ENCODE data around the gene SGMS2.
"Not testable (repeated sequence)": the region's sequence is repeated elsewhere in the genome, so short reads cannot be mapped to it uniquely, and the experiment has no call there.

Gene SGMS2

DNA sequence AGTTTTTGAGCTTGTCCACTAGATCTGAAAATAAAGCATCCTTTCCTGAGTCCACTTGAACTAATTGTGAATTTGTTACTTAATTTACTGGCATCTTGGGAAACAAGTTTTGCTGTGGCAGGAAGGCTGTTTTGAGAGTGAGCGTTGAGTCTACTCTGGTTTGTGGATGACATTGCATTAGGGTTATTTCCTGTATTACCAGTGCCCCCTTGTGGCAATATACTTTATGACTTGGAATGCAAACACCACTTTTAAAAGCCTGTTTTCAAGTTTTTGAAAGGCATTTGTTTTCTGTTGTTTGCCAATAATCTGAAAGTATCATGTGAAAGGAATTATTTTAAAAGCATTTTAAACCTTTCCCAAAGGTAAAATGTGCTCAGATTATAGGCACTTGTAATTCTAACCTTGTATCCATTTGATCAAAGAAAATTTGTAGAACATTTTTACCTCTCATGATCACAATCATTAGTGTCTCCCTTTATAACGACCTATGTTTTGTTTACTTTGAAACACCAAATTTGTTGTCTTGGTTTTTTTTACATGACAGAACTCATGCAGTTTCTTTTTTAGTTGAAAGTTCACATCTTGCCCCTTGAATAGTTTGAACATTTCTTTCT, 88.7 kb downstream of the SGMS2 start:
- peak; percentile 24 for DNase-seq (ENCODE audit: low read depth)

DNA sequence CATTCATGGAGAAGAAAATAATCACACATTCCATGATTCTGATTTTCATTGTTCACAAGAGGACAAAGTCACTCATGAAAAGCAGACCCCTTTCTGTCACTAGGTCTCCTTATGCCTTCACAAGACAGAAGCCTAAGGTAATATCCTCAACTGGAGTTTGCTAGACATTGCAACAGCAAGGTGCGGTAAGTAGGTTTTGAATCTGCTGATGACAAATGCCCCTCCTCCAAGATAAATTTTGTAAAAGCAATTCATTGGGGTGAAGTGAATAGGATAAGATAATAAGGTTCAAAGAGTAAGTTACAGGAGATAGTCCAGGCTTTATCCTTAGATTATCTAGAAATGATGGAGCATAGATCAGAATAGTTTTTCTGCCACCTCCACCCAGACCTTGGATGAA, 90.5 kb downstream of the SGMS2 start:
- DNase-seq (ENCODE audit: low read depth): no peak

DNA sequence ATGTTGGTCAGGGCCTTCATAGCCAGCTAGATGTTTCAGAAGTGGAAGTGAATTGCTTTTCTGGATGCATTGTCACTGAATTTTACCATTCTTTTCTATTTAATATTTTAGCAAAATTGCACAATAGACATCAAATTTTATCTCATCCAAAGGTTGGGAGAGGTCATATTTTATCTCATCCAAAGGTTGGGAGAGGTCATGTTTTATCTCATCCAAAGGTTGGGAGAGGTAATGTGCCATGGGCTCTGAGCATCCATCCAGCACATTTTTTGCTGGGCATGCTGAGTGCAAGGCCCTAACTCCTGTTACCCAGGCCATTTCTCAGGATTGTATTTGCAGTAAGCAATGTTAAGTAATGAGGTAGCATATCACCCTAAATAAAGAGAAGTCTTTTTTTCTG, 91.9 kb downstream of the SGMS2 start:
- no peak for DNase-seq (ENCODE audit: low read depth)

DNA sequence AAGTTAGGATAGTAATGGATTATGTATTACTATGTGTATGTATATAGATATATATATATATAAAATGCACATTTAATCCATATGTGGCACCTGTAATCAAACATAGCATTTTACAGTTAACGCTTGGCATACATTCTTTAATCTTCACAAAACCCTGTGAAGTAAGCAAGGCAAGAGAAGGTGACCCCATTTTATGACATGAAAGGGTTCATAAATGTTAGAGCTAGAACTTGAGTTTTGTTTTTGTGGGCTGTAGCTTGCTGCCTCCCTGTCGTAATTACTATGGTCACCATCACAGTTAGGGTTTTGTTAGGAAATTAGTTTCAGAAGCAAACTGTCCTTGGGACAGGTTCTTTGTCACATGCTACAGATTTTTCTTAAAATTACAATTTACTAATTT, 92.8 kb downstream of the SGMS2 start:
- no peak for DNase-seq (ENCODE audit: low read depth)

DNA sequence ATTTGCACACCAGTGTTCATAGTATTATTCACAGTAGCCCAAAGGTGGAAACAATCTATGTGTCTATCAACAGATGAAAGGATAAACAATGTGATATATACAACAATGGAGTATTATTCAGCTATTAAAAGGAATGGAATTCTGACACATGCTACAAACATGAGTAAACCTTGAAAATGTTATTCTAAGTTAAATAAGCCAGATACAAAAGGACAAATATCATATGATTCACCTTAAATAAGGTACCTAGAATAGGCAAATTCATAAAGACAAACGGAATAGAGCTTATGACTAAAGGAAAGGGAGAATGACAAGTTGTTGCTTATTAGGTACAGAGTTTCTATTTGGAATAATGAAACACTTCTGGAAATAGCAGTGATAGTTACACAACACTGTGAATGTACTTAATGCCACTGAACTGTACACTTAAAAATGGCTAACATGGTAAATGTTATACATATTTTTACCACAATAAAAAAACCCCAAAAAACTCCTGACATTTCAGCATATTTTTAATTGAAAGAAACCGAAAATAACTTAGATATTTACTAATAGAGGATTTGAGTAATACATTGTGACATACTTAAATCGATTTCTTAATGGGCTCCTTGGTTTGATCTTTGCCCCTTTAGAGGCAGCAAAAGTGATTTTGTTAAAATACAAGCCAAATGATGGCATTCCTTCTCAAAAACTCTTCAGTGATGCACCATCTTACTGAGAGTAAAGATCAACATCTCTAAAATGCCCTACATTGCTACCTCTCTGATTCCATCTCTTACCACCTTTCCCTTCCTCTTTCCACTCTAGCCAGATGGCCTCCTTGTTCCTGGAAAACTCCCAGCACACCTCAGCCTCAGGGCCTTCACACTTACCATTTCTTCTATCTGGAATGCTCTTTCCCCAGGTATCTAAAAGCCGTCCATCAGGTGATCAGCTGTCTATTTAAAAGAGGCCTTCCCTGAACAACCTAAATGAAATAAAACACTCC, 98.0 kb downstream of the SGMS2 start:
- DNase-seq (ENCODE audit: low read depth): no peak

DNA sequence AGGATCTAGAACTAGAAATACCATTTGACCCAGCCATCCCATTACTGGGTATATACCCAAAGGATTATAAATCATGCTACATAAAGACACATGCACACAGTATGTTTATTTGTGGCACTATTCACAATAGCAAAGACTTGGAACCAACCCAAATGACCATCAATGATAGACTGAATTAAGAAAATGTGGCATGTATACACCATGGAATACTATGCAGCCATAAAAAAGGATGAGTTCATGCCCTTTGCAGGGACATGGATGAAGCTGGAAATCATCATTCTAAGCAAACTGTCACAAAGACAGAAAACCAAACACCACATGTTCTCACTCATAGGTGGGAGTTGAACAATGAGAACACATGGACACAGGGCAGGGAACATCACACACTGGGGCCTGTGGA, 101.0 kb downstream of the SGMS2 start:
- not testable (repeated sequence) for DNase-seq (ENCODE audit: low read depth)

DNA sequence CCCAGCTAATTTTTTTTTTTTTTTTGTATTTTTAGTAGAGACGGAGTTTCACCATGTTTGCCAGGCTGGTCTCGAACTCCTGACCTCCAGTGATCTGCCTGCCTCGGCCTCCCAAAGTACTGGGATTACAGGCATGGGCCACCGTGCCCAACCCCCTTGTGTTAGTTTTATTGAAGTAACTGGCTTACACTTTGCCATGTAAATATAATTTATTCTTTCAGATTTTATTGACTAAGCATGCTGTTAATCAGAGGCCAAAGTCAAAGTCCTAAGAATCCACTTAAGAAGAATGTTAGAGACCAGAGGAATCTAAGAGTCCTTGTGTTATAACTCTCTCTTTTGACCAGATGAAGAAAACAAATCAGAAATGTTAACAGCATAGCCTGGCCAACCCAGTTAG, 102.1 kb downstream of the SGMS2 start:
- not testable (repeated sequence) for DNase-seq (ENCODE audit: low read depth)

DNA sequence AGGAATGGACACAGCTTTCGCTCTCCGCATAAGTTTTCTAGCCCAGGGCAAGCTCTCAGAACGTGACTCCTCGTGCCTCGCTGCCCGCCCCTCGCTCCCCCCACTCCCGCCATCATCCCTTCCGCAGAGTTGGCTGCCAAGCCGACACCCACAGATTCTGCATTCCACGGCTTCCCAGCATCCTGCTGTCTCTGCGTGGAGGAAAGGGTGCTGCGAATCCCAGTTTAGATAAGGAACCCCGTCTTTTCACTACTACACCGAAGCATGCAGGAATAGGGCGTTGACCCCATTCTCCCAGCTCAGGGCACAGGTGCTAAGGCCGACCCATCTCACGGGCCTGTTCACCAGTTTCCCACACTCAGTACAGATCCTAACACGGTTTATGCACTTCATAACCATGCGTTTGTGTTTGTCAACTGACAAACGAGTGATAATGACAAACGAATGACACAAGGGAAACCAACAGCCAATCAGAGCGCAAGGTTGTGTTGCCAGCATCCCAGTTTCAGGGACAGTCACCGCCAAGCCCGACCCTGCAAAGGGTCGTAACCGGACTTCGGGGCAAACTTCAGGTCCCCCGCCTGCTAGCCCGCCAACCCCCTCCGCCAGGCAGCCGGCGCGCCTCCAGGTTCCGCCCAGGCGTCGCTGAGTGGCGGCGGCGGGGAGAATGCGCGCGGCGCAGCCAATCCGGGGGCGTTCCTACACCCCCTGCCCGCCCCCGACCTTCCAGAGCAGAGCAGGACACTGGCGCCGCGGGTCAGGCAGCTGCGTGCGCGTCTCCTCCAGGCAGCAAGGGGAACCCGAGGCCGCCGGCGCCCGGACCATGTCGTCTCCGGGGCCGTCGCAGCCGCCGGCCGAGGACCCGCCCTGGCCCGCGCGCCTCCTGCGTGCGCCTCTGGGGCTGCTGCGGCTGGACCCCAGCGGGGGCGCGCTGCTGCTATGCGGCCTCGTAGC, 106.4 kb downstream of the SGMS2 start, which contains the start of gene CYP2U1:
Gene CYP2U1, plus strand, starts transcription at position 729 of the 954 bp plus-strand sequence. Its CDS starts 95 bp downstream, at position 824.
- peak; percentile 69 for DNase-seq (ENCODE audit: low read depth)

DNA sequence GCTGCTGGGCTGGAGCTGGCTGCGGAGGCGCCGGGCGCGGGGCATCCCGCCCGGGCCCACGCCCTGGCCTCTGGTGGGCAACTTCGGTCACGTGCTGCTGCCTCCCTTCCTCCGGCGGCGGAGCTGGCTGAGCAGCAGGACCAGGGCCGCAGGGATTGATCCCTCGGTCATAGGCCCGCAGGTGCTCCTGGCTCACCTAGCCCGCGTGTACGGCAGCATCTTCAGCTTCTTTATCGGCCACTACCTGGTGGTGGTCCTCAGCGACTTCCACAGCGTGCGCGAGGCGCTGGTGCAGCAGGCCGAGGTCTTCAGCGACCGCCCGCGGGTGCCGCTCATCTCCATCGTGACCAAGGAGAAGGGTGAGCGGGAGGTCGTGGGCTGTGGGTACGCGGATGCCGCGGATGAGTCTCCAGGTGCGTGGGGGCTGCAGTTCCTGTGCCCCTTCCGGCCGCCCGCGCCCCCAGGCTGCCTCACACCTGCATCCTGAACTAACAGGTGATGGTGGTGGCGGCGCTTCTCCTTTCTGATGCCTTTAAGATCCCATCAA, 107.1 kb downstream of the SGMS2 start:
- DNase-seq (ENCODE audit: low read depth): peak; percentile 6

DNA sequence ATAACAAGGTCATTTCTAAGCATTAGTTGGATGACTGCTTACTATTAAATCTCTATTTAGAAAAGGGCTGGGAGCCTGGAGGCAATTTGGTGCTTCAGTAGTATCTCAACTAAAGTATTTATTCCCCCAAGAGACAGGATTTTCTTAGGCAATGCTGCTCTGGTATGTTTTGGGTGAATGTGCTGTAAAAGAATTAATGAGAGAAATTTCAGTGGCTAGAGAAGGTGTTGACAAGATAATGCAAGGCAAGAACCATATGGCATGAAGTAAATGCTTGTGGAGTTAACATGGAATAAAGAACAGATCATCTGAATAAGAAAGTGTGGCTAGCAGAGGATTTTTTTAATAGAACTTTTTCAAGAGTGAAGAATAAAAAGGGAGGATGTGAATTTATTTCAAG, 110.5 kb downstream of the SGMS2 start:
- DNase-seq (ENCODE audit: low read depth): no peak

DNA sequence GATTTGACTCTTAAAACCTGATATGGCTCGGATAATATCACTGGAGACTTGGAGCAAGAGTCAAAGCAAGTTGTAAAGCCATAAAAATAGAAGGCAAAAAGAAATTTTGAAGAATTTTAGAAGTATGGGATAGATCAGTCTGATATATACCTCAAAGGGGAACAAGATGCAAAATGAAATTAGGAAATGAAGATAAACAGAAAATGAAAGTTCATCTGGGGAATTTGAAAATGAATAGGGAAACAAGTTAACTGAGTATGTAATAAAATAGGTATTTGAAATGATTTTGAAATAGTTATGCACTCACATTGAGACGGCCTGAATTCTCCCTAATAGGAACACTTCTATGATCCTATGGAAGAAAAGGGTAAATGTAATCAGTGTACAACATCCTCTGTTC, 112.3 kb downstream of the SGMS2 start:
- no peak for DNase-seq (ENCODE audit: low read depth)

DNA sequence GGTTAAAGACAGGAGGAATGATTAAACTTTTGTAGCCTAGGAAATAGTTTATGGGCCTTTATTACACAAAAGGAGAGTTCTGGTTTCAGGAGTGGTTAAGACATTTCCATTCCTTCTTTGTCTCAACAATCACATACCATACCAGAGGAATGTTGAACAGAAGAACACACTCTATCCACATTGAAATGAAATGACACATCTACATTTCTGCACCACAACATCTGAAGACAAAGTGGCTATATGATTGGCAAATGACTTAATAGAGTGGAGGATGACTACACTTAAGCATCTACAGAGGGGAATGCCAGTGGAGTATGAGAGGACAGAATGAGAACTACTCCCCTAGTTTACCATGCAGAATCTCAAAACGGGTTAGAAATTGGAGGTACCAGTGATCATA, 114.6 kb downstream of the SGMS2 start:
- DNase-seq (ENCODE audit: low read depth): no peak

DNA sequence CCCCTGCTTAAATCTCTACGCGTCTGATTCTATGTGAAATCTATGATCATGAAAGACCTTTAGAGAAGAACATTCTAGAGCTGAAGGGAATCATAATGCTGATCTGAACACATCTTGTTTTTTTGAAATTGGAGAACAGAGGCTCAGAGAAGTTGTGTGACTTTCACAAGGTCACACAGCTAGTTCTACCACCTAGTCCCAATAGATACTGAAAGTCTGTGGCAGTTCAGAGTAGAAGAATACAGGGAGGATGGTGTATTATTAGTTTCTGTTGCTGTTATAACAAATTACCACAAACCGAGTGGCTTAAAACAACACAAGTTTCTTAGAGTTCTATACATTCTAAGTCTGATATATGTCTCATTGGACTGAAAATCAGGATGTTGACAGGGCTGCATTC, 121.1 kb downstream of the SGMS2 start:
- DNase-seq (ENCODE audit: low read depth): no peak

DNA sequence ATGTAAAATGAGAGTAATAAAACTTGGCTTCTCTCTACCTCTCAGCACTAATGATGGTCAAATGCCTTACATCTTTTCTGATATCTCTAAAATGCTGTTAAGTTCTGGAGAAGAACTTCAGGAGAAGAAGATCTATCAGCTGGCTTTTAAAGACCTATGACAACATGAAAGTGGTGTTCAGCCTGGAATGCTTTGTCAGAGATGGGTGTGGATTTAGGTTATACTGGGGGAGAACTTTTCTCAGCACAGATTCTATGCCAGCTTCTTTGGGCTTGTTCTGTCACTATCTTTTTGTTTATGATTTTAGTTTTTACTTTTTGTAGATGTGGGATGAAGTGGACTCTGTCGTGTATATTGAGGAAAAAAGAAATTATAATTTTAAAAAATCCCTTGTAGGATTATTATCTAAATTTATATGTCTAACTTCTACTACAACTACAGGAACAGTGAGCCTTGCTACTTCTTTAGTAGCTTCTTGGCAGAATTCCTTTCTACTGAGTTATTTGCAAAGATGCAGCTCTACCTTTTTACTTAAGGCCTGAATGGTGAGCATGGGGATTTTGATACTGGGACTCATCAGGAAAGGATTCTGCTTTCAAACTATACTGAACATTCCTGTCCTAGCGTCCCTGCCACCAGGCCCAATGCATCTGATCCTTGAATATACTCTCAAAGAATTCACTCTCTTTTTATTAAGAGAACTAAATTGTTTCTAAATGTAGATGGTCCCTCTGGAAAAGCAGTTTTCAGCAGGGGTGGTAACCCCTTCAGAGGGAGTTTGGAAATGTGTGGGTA, 126.2 kb downstream of the SGMS2 start:
- no peak for DNase-seq (ENCODE audit: low read depth)

DNA sequence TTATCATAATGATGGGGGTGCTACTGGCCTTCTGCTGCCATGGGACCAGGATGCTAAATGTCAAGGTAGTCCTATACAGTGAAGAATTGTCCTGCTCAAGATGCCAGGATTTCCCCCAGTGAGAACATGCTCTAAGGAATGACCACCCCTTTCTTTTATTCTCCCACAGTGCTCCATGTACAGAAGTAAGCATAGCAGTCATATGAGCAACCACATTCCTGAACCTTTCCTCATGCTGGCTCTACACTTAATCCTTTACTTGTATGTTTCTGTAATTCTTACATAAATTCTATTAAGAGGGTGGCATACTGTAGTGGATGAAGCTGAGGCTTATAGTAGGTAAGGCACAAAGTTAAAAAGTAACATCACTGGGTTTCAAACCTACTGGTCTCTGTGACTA, 126.8 kb downstream of the SGMS2 start:
- no peak for DNase-seq (ENCODE audit: low read depth)

DNA sequence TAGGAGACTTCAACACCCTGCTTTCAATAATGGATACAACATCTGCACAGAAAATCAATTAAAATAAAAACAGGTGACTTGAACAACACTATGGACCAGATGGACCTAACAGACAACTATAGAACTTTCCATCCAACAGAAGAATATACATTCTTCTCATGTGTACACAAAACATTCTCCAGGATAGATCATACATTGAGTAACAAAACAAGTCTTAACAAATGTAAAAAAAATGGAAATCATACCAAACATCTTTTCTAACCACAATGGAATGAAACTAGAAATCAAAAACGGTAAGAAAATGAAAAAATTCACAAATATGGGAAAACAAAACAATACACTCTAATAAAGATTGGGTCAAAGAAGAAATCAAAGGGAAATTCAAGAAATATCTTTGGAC, 131.3 kb downstream of the SGMS2 start:
- DNase-seq (ENCODE audit: low read depth): no peak

Data from activated T-cell treated with anti-CD3 and anti-CD28 coated beads for 24 hours (primary cell).